Liver (tissue), 9 donors: ENCODE results near the gene MRPS18B. TPM values are rescaled to one million over a fixed set of nuclear protein-coding genes. Genes with fewer than 3 reads are reported as not detected.

Experiments used
- DNase-seq: peaks from one replicate; pipeline ENCODE4 v3.0.0-alpha.2; 2017; ENCODE audit warnings: low spot score
- H3K27ac ChIP-seq, 2 donors: one replicate each; pipeline ENCODE4 v1.7.0; 2013; ENCODE audit warnings: inconsistent platforms in 2 of 2, low read length in 2 of 2, control low read depth in 1 of 2, low read depth in 1 of 2, mild to moderate bottlenecking in 1 of 2
- H3K27me3 ChIP-seq, 4 donors: one replicate each; pipeline versions ENCODE4 v1.6.1 to v1.7.0; 2013; ENCODE audit warnings: low read length in 3 of 4, inconsistent platforms in 1 of 4, mild to moderate bottlenecking in 1 of 4, moderate library complexity in 1 of 4; ENCODE audit not compliant: control insufficient read depth in 4 of 4, insufficient read depth in 4 of 4
- H3K36me3 ChIP-seq, 4 donors: one replicate each; pipeline versions ENCODE4 v1.6.1 to v1.7.0; 2013; ENCODE audit warnings: low read length in 3 of 4, mild to moderate bottlenecking in 3 of 4, low read depth in 1 of 4, moderate library complexity in 1 of 4; ENCODE audit not compliant: control insufficient read depth in 4 of 4, insufficient read depth in 3 of 4
- H3K4me1 ChIP-seq, 4 donors: one replicate each; pipeline versions ENCODE4 v1.6.1 to v1.7.0; 2013; ENCODE audit warnings: low read length in 3 of 4, mild to moderate bottlenecking in 3 of 4, moderate library complexity in 1 of 4; ENCODE audit not compliant: control insufficient read depth in 4 of 4, insufficient read depth in 4 of 4
- H3K4me3 ChIP-seq, 3 donors: one replicate each; pipeline versions ENCODE4 v1.6.1 to v1.7.0; 2013; ENCODE audit warnings: low read length in 3 of 3, control low read depth in 1 of 3, low read depth in 1 of 3, mild to moderate bottlenecking in 1 of 3
- H3K9ac ChIP-seq, 2 donors: one replicate each; pipeline ENCODE4 v1.7.0; 2013; ENCODE audit warnings: low read length in 2 of 2, mild to moderate bottlenecking in 2 of 2, moderate library complexity in 2 of 2, control low read depth in 1 of 2, low read depth in 1 of 2
- H3K9me3 ChIP-seq, 4 donors: one replicate each; pipeline versions ENCODE4 v1.6.1 to v1.7.0; 2013; ENCODE audit warnings: low read length in 3 of 4; ENCODE audit not compliant: control insufficient read depth in 4 of 4
- ATF3 ChIP-seq: IDR thresholded peaks from 2 replicates; pipeline ENCODE4 v1.6.1; 2016; ENCODE audit warnings: antibody characterized with exemption
- CTCF ChIP-seq: fragments of 150-350 bp; IDR thresholded peaks from 2 replicates; pipeline ENCODE4 v1.5.1; 2017; ENCODE audit warnings: improper control_type of control experiment, low read depth, low read length; ENCODE audit not compliant: missing input control
- EGR1 ChIP-seq, 2 donors: IDR thresholded peaks; 2 replicates each; pipeline ENCODE4 v1.6.1; 2016 to 2018; ENCODE audit warnings: antibody characterized with exemption in 2 of 2, low read depth in 2 of 2
- FOXA1 ChIP-seq: IDR thresholded peaks from 2 replicates; pipeline ENCODE4 v1.6.1; 2016; ENCODE audit warnings: antibody characterized with exemption
- FOXA2 ChIP-seq: IDR thresholded peaks from 2 replicates; pipeline ENCODE4 v1.6.1; 2016; ENCODE audit warnings: antibody characterized with exemption
- GABPA ChIP-seq, 2 donors: IDR thresholded peaks in 1 of 2; conservative IDR thresholded peaks in 1 of 2; 2 replicates each; pipeline ENCODE4 v1.6.1; 2016; ENCODE audit warnings: antibody characterized with exemption in 2 of 2, mild to moderate bottlenecking in 1 of 2, moderate library complexity in 1 of 2
- HNF4A ChIP-seq, 2 donors: conservative IDR thresholded peaks; 2 replicates each; pipeline ENCODE4 v1.6.1; 2016; ENCODE audit warnings: antibody characterized with exemption in 2 of 2, mild to moderate bottlenecking in 2 of 2
- HNF4G ChIP-seq: IDR thresholded peaks from 2 replicates; pipeline ENCODE4 v1.6.1; 2016; ENCODE audit warnings: antibody characterized with exemption
- JUND ChIP-seq, 2 donors: IDR thresholded peaks; 2 replicates each; pipeline ENCODE4 v1.6.1; 2016; ENCODE audit warnings: antibody characterized with exemption in 2 of 2
- NR2F2 ChIP-seq: IDR thresholded peaks from 2 replicates; pipeline ENCODE4 v1.6.1; 2016; ENCODE audit warnings: antibody characterized with exemption
- RAD21 ChIP-seq, 2 donors: IDR thresholded peaks; 2 replicates each; pipeline ENCODE4 v1.6.1; 2016; ENCODE audit warnings: antibody characterized with exemption in 2 of 2, mild to moderate bottlenecking in 2 of 2
- RXRA ChIP-seq, 2 donors: IDR thresholded peaks; 2 replicates each; pipeline ENCODE4 v1.6.1; 2017 to 2018; ENCODE audit warnings: antibody characterized with exemption in 2 of 2, mild to moderate bottlenecking in 1 of 2
- YY1 ChIP-seq: IDR thresholded peaks from 2 replicates; pipeline ENCODE4 v1.6.1; 2016; ENCODE audit warnings: antibody characterized with exemption, mild to moderate bottlenecking
- WGBS: extraction: QIAGEN DNeasy Blood & Tissue Kit; methylation state at CpG from one replicate; pipeline ENCODE4 v1.1.7; 2013; 5-methylcytosine and 5-hydroxymethylcytosine counted together
- polyA plus RNA-seq, 2 donors: library from polyadenylated mRNA; stranded (reverse) in 1 of 2; unstranded in 1 of 2; fragments of 200-250 nt in 1 of 2; fragments of >200 nt in 1 of 2; fragmentation: Nextera tagmentation in 1 of 2; extraction: Ambion mirVana in 1 of 2; gene quantifications; one replicate each; pipeline versions ENCODE4 v1.2.1 to v1.2.3, GENCODE V29; 2013 to 2015
- total RNA-seq, 2 donors: library from RNA; depleted of rRNA; stranded (reverse); fragments of >200 nt; gene quantifications; one replicate each; pipeline ENCODE4 v1.2.3, GENCODE V29; 2014
- donor health status: healthy.
- donor health status: healthy.
- donor health status: healthy.
- donor health status: healthy.
- donor health status: healthy.

Gene MRPS18B
- total and polyA plus RNA-seq, 4 donors: 50.5 to 81.9 (median 69.4) TPM

- H3K4me1 ChIP-seq: peaks cover 7 to 56% (median 54%) of the 10 kb centered on the region in 4 donors
- no peaks in the 10 kb centered on the region for H3K27me3 ChIP-seq
- TF ChIP-seq HNF4A (conservative IDR thresholded peaks at IDR 0.05) (no peak), EGR1 (IDR thresholded peaks at IDR 0.05; ENCODE audit: low read depth in 2 of 2) (no peak), HNF4G (no peak), YY1 (no peak), ATF3 (no peak), RAD21 (IDR thresholded peaks at IDR 0.05) (no peak), FOXA1 (no peak), JUND (IDR thresholded peaks at IDR 0.05) (no peak), GABPA (IDR thresholded peaks at IDR 0.05 in 1 of 2, conservative IDR thresholded peaks at IDR 0.05 in 1 of 2) (no peak), CTCF (no peak)
- H3K4me3 ChIP-seq: no peak overlapping the region
- no peaks in the 10 kb centered on the region for H3K36me3 ChIP-seq
- H3K9ac ChIP-seq: no peak overlapping the region
- no peak for DNase-seq
- H3K9me3 ChIP-seq: no peaks in the 10 kb centered on the region
- no peak overlapping the region for H3K27ac ChIP-seq
- WGBS: 64% methylated on average over 3 of the region's 3 CpGs
Observed at GRCh38 chr6:30568245-30568644, 49.4 kb upstream of the MRPS18B start.

GRCh38 chr6:30570263-30570662 lies 47.4 kb upstream of the MRPS18B start:
- Histone ChIP-seq H3K9ac (peak overlapping the region; percentile 90 to 95), H3K27ac (peak overlapping the region; percentile 89 to 98), H3K4me3 (peak overlapping the region in 2 of 3 donors; percentile 68 to 83)

GRCh38 chr6:30570740-30571074 lies 46.9 kb upstream of the MRPS18B start:
- Histone ChIP-seq H3K9me3 (no peaks in the 10 kb centered on the region), H3K4me1 (peaks cover 5 to 45% (median 41%) of the 10 kb centered on the region in 4 donors), H3K27ac (peak overlapping the region; percentile 89 to 98), H3K4me3 (peak overlapping the region; percentile 68 to 83 (median 75)), H3K36me3 (no peaks in the 10 kb centered on the region), H3K9ac (peak overlapping the region; percentile 90 to 95), H3K27me3 (no peaks in the 10 kb centered on the region)
- WGBS: under 1% methylated on average over 18 of the region's 18 CpGs
- TF ChIP-seq YY1 (peak; percentile 17), FOXA1 (no peak), NR2F2 (no peak), RAD21 (IDR thresholded peaks at IDR 0.05) (no peak), RXRA (IDR thresholded peaks at IDR 0.05) (peak in 1 of 2 donors; percentile 6)
- no peak for DNase-seq

More at GRCh38 chr6:30570263-30570662, 47.4 kb upstream of the MRPS18B start:
- DNase-seq: no peak
- no peaks in the 10 kb centered on the region for H3K36me3 ChIP-seq
- 31% methylated on average over 1 of the region's 1 CpG for WGBS
- no peaks in the 10 kb centered on the region for H3K27me3 ChIP-seq
- TF ChIP-seq FOXA2 (no peak), YY1 (peak; percentile 49), JUND (IDR thresholded peaks at IDR 0.05) (no peak)
- peaks cover 5 to 48% (median 45%) of the 10 kb centered on the region in 4 donors for H3K4me1 ChIP-seq
- H3K9me3 ChIP-seq: no peaks in the 10 kb centered on the region
